Left ventricle myocardium superior (tissue), 1 donor: ENCODE measurements around the gene PTPRN2. TPM values are rescaled to one million over a fixed set of nuclear protein-coding genes. Genes with fewer than 3 reads are reported as not detected.

Source experiments
- ATAC-seq: fragments of 200-7000 bp; cut with Tn5 transposase; one replicate; pipeline ENCODE4 v1.9.1; 2020; ENCODE audit warnings: mild to moderate bottlenecking, moderate library complexity
- DNase-seq: peaks from one replicate; pipeline ENCODE4 v3.0.0-alpha.2; 2020
- intact Hi-C: fragments of 100-400 bp; cut with micrococcal nuclease; formaldehyde crosslinking; loops from one replicate; pipeline ENCODE4 v1.11.0; 2022
- total RNA-seq: library from RNA; stranded (reverse); fragmentation: NEBNext Ultra II Directional; extraction: Animal tissue kit (Norgen Biotek cat#: 25700); gene quantifications from one replicate; pipeline ENCODE4 v1.2.1, GENCODE V29; 2021
- donor health status: DM: no; HTN: yes; CAD: no; lungs with severe emphysema.

Gene PTPRN2
- total RNA-seq, 1 donor from 2014 or later = 1.3 TPM

GRCh38 chr7:158582089-158582456 lies 5.5 kb downstream of the PTPRN2 start:
- no peak for ATAC-seq
- DNase-seq = no peak
- intact Hi-C loops = no loop called here

DNA sequence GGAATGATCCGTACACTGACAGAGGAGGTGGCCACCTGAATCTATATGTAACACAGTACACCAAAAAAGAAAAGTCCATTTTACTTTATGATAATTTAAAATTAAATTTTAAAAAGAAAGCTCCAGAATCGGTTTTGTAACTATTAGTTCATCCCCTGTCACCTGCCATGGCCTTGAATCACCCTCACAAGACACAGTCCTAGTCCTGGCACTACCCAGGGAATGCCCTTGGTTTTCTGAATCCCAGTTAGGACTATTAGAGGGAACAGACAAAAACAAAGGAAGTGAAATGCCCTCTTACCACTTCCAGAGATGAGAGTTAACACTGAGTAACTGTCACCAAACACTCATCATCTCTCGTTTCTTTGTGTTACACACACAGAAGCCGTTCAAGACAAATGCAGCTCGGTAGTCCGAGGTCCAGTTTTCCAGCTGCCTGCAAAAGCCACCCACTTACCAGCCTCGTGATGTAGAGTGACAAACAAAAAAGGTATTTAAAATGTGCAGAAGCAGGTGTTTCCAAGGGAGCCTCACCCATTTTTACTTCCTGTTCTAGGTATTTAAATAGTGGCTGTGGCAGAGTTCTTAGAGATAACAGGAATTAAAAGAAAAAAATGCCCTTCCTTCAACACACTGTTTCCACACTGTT lies 6.1 kb downstream of the PTPRN2 start:
- DNase-seq (no peak), ATAC-seq (no peak)
- intact Hi-C loops = no loop called here

- intact Hi-C loops = no loop called here
- DNase-seq (no peak), ATAC-seq (no peak)
These were observed 7.7 kb downstream of the PTPRN2 start for GRCh38 chr7:158579662-158580646.

DNA sequence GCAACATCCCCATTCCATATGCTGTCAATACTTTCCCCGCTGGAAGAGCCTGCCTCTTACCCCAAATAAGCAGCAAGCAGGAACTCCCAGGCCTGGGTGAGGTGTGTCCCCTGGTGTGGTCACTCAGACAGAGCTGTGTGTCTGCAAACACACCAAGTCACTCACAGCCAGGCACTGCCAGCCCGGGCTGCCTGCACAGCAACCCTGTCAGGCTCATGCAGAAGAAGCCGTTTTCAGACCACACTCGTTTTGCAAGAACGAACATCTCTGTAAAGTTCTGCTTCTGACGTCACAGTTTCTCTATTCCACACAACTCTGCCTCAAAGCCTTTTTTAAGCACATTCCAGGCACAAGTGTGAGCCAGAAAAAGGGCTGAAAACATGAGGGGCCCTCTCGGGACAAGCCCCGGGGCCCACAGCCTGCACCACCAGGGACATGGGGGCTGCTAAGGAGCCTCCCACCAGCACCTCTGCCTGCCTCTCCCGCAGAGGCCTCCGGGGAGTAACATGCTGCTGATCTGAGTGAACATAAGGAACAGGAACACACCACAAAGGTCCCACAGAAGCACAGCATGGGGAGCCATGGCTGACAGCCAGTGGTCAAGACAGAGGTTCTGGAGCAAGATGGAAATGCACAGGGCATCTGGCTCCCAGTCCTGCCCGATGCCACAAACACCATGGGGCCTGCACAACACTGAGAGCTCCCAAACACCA lies 11.4 kb downstream of the PTPRN2 start:
- intact Hi-C loops = no loop called here
- ATAC-seq (no peak), DNase-seq (no peak)

- intact Hi-C loops = no loop called here
- ATAC-seq (no peak), DNase-seq (no peak)
These were observed 13.2 kb downstream of the PTPRN2 start for GRCh38 chr7:158574308-158575036.

- ATAC-seq (no peak), DNase-seq (no peak)
- intact Hi-C loops = no loop called here
These were observed 14.3 kb downstream of the PTPRN2 start for GRCh38 chr7:158573310-158573709.

DNA sequence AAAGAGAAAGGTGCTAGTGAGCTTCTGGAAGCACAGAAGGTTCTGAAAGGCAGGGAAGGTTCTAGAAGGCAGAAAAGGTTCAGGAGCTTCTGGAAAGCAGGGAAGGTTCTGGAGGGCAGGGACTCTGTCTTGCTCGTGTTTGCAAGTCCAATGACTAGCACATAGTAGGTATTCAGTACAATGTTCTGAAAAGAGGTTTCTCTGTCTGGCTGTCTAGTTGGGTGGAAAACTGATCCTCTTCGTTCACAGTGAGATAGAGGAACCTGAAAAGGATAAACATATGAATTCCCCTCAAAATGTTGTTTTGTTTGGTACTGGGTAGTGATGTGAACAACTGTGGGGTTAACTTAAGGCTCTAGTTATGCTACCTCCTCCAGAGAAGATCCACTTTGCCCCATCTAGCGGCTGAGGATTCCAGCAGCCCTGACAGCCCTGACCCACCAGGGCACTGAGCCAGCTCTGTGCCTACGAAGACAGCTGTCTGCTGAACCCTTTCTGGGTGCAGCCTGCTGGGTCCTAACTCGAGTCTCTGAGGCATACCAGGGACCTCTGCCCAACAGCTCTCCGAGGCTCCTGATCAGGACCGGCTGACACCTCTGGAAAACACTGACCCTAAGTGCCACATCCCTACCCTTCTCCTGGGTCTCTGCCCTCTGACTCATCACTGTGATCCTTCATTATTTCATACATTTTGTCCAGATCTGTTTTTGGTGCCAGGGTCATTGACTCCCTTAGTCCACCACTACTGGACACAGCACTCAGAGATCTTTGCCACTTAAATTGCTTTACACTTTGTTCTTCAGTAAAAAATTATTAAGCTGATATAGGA lies 15.4 kb downstream of the PTPRN2 start:
- ATAC-seq (no peak), DNase-seq (no peak)
- intact Hi-C loops = no loop called here

- no peak for ATAC-seq
- no peak for DNase-seq
- intact Hi-C loops = no loop called here
These were observed 17.0 kb downstream of the PTPRN2 start for GRCh38 chr7:158570449-158571170.

GRCh38 chr7:158569858-158570323 lies 17.7 kb downstream of the PTPRN2 start:
- DNase-seq (no peak), ATAC-seq (no peak)
- intact Hi-C loops = no loop called here

DNA sequence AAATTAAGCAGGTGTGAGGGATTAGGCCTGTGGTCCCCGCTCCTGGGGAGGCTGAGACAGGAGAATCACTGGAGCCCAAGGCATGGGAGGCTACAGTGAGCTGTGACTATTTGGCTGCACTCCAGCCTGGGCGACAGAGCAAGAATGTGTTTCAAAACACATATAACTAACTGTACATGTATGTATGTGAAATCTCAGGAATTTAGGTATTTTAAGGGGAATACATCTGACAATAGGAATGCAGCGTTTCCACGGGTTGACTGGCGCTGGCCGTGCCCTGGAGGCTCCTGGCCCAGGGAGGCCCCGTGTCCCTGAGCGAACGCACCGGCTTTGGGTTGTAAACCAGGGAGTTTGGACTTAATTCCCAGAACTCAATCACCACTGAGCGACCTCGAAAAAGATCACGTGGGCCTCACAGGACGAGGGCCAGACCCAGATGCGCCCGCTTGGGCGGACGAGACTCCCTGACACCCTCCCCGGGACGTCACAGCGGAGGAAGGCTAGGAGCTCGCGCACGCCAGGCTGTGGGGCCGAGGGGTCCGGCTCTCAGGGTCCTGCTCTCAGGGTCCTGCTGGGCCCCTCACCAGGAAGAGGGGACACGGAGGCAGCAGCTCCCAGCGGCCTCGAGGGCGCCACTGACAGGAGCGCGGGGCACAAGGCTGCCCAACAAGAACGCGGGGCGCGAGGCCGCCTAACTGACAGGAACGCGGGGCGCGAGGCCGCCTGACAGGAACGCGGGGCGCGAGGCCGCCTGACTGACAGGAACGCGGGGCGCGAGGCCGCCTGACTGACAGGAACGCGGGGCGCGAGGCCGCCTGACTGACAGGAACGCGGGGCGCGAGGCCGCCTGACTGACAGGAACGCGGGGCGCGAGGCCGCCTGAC lies 18.4 kb downstream of the PTPRN2 start:
- intact Hi-C loops = no loop called here
- ATAC-seq (no peak), DNase-seq (no peak)

- DNase-seq = no peak
- intact Hi-C loops = no loop called here
- no peak for ATAC-seq
These were observed 20.4 kb downstream of the PTPRN2 start for GRCh38 chr7:158567153-158567603.

- intact Hi-C loops = no loop called here
- ATAC-seq (no peak), DNase-seq (no peak)
These were observed 23.0 kb downstream of the PTPRN2 start for GRCh38 chr7:158564663-158565035.

- ATAC-seq (no peak), DNase-seq (no peak)
- intact Hi-C loops = no loop called here
These were observed 23.5 kb downstream of the PTPRN2 start for GRCh38 chr7:158563911-158564662.

GRCh38 chr7:158563051-158563450 lies 24.6 kb downstream of the PTPRN2 start:
- DNase-seq = no peak
- intact Hi-C loops = no loop called here
- ATAC-seq = no peak

- no peak for DNase-seq
- intact Hi-C loops = no loop called here
- no peak for ATAC-seq
These were observed 25.1 kb downstream of the PTPRN2 start for GRCh38 chr7:158562517-158562916.

DNA sequence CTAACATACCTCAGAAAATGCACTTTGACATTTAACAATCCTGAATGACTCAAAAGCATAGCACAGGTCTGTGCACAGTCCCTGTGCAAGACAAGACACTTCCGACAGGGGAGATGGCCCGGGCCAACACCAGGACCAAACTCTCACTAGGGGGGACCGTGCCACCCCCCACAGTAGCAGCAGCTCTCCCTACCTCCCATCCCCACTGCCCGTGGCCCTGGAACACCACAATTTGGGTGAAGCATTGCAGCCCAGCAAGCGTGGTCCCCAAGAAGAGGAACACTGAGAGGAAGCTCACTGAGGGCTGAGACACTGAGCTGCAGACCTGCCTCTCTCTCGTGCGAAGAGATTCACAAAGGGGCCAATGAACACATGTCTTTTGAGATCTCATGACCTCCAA lies 26.0 kb downstream of the PTPRN2 start:
- DNase-seq = no peak
- intact Hi-C loops = no loop called here
- no peak for ATAC-seq
